Measurements from ENCODE around the gene OIP5. TPM values are rescaled to one million over a fixed set of nuclear protein-coding genes. Genes with fewer than 3 reads are reported as not detected.
A peak's percentile ranks its signal among the peaks of the same experiment; 100 is the strongest.
"Not testable (repeated sequence)": the region's sequence is repeated elsewhere in the genome, so short reads cannot be mapped to it uniquely, and the experiment has no call there.

The OIP5 gene
- total RNA-seq, 1 experiment from 2014 or later = 8.0 TPM

DNA sequence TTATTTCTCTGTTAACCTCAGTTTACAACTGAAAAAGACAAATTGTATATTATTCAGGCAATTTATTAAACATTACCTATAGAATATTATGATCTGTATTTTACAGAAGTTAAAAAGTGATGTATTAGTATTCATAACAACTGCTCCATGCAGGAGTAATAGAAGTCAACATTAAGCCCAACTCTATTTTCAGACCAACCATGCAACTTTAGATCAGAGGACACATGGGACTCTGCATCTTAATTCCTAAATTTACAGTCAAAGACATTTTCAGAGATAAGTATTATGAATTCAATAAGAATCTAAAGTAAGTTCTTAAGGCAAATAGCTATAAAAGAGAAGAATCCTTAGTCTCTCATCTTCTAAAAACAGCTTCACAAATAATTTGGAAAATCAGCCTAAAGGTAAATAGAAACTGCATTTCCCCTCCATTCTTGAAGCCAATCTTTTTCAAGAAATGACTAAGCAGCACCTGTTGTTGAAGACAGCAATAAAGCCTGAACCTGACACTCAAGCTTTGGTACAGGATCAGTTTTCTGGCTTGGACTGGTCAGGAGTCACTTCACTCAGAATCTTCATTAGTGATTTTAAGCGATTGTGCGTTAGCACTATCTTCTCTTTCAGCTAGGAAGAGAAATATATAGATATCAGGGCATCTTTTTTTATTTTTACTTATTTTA, 23.0 kb downstream of the OIP5 start:
- intact Hi-C loops (cut with micrococcal nuclease; ENCODE audit: unreplicated experiment) = no loop called here
- peaks cover 5% of the 10 kb centered on the region for H3K36me3 Mint-ChIP-seq (ENCODE audit: insufficient read depth, unreplicated experiment)
- no peak for DNase-seq
- BruUV-seq (replicated peaks) = TSS peak; percentile 6
- H3K4me3 Mint-ChIP-seq (ENCODE audit: low read depth, unreplicated experiment) = no peak overlapping the region
- H3K9me3 Mint-ChIP-seq (ENCODE audit: low read depth, unreplicated experiment) = no peaks in the 10 kb centered on the region
- H3K27ac Mint-ChIP-seq (ENCODE audit: unreplicated experiment) = no peak overlapping the region
- no peaks in the 10 kb centered on the region for H3K27me3 Mint-ChIP-seq (ENCODE audit: unreplicated experiment)
- no peak for TF ChIP-seq CTCF (IDR thresholded peaks at IDR 0.05; ENCODE audit: unreplicated experiment)
- CTCF ChIA-PET = no interaction called here
- H3K4me1 Mint-ChIP-seq (ENCODE audit: low read depth, unreplicated experiment) = no peaks in the 10 kb centered on the region

DNA sequence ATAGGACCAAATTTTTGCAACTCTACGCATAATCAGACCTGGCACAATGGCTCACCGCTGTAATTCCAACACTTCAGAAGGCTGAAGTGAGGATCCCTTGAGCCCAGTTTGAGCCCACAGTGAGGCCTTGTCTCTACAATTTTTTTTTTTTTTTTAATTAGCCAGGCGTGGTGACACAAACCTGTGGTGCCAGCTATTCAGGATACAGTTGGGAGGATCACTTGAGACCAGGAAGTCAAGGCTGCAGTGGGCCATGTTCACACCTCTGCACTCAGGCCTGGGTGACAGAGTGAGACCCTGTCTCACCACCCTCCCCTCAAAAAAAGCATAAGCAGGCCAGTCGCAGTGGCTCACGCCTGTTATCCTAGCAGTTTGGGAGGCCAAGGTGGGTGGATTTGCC, 24.7 kb downstream of the OIP5 start:
- Mint-ChIP-seq H3K27ac (ENCODE audit: unreplicated experiment) (no peak overlapping the region), H3K27me3 (ENCODE audit: unreplicated experiment) (no peaks in the 10 kb centered on the region), H3K4me1 (ENCODE audit: low read depth, unreplicated experiment) (no peaks in the 10 kb centered on the region), H3K36me3 (ENCODE audit: insufficient read depth, unreplicated experiment) (peaks cover 5% of the 10 kb centered on the region), H3K9me3 (ENCODE audit: low read depth, unreplicated experiment) (no peaks in the 10 kb centered on the region), H3K4me3 (ENCODE audit: low read depth, unreplicated experiment) (no peak overlapping the region)
- intact Hi-C loops (cut with micrococcal nuclease; ENCODE audit: unreplicated experiment) = no loop called here
- BruUV-seq (replicated peaks) = no TSS peak
- CTCF ChIA-PET = no interaction called here
- no peak for DNase-seq
- TF ChIP-seq CTCF (IDR thresholded peaks at IDR 0.05; ENCODE audit: unreplicated experiment) = no peak

GRCh38 chr15:41304149-41304770, 28.1 kb downstream of the OIP5 start:
- Mint-ChIP-seq H3K27me3 (ENCODE audit: unreplicated experiment) (no peaks in the 10 kb centered on the region), H3K4me1 (ENCODE audit: low read depth, unreplicated experiment) (no peaks in the 10 kb centered on the region), H3K27ac (ENCODE audit: unreplicated experiment) (no peak overlapping the region), H3K36me3 (ENCODE audit: insufficient read depth, unreplicated experiment) (no peaks in the 10 kb centered on the region), H3K9me3 (ENCODE audit: low read depth, unreplicated experiment) (no peaks in the 10 kb centered on the region), H3K4me3 (ENCODE audit: low read depth, unreplicated experiment) (no peak overlapping the region)
- no peak for DNase-seq
- CTCF ChIA-PET = no interaction called here
- BruUV-seq (replicated peaks) = no TSS peak
- no peak for TF ChIP-seq CTCF (IDR thresholded peaks at IDR 0.05; ENCODE audit: unreplicated experiment)
- intact Hi-C loops (cut with micrococcal nuclease; ENCODE audit: unreplicated experiment) = no loop called here

DNA sequence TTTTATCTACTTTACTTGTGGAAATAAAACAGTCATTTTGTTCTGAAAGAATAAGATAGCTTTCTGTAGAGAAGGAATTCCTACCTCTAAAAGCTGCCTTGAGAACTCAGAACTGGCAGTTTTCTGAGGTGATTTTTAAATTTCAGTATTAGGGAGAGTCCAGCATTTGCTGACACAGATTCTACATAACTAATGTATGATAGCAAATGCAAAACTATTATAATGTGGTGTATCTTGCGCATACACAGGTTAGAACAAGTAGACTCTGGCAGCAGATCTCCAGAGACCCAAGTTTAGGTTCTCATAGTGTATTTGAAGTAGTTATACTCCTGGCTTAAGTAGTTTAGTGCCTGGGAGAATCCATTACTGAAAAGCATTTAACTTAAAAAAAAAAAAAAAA, 30.8 kb downstream of the OIP5 start:
- CTCF ChIA-PET = no interaction called here
- intact Hi-C loops (cut with micrococcal nuclease; ENCODE audit: unreplicated experiment) = no loop called here
- Mint-ChIP-seq H3K9me3 (ENCODE audit: low read depth, unreplicated experiment) (no peaks in the 10 kb centered on the region), H3K27me3 (ENCODE audit: unreplicated experiment) (no peaks in the 10 kb centered on the region), H3K36me3 (ENCODE audit: insufficient read depth, unreplicated experiment) (no peaks in the 10 kb centered on the region), H3K27ac (ENCODE audit: unreplicated experiment) (no peak overlapping the region), H3K4me1 (ENCODE audit: low read depth, unreplicated experiment) (no peaks in the 10 kb centered on the region), H3K4me3 (ENCODE audit: low read depth, unreplicated experiment) (no peak overlapping the region)
- no TSS peak for BruUV-seq (replicated peaks)
- no peak for DNase-seq
- TF ChIP-seq CTCF (IDR thresholded peaks at IDR 0.05; ENCODE audit: unreplicated experiment) = no peak

DNA sequence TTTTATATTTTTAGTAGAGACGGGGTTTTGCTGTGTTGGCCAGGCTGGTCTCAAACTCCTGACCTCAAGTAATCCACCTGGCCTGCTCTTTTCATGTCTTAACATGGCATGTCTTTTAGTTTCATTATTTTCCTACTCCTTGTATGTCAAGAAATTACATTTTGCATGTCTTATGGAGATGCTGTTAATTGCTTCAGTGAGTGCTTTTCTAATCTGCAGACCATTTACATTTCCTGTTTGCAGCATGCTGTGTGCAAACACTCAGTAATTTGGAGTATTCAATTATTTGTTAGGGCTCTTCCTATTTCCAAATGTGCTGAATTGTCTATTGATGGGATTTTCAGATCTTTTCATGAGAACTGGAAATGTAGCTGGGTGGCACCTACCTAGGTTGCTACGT, 31.3 kb downstream of the OIP5 start:
- H3K4me1 Mint-ChIP-seq (ENCODE audit: low read depth, unreplicated experiment); DNase-seq; H3K36me3 Mint-ChIP-seq (ENCODE audit: insufficient read depth, unreplicated experiment); intact Hi-C loops (cut with micrococcal nuclease; ENCODE audit: unreplicated experiment); H3K27ac Mint-ChIP-seq (ENCODE audit: unreplicated experiment); H3K4me3 Mint-ChIP-seq (ENCODE audit: low read depth, unreplicated experiment); H3K27me3 Mint-ChIP-seq (ENCODE audit: unreplicated experiment); CTCF ChIA-PET; H3K9me3 Mint-ChIP-seq (ENCODE audit: low read depth, unreplicated experiment); BruUV-seq (replicated peaks): not testable (repeated sequence)
